HG03139 (cell line): ENCODE results near the gene NPW.
"Not testable (repeated sequence)": the region's sequence is repeated elsewhere in the genome, so short reads cannot be mapped to it uniquely, and the experiment has no call there.

Experiments
- ATAC-seq: cut with Tn5 transposase; IDR thresholded peaks from one replicate; pipeline ENCODE4 v1.9.1; 2021; ENCODE audit not compliant: unreplicated experiment

Gene NPW

GRCh38 chr16:2001456-2002355, 17.9 kb upstream of the NPW start:
- ATAC-seq = no peak

- no peak for ATAC-seq
These were observed 17.0 kb upstream of the NPW start for GRCh38 chr16:2002406-2003230.

- ATAC-seq = no peak
These were observed 16.3 kb upstream of the NPW start for GRCh38 chr16:2003231-2003826.

- ATAC-seq = no peak
These were observed 15.6 kb upstream of the NPW start for GRCh38 chr16:2003827-2004641.

GRCh38 chr16:2004795-2005517, 14.6 kb upstream of the NPW start:
- no peak for ATAC-seq

- no peak for ATAC-seq
These were observed 13.9 kb upstream of the NPW start for GRCh38 chr16:2005646-2006045.

- ATAC-seq = no peak
These were observed 13.3 kb upstream of the NPW start for GRCh38 chr16:2006317-2006716.

GRCh38 chr16:2007081-2007836, 12.3 kb upstream of the NPW start:
- ATAC-seq = no peak

- ATAC-seq = no peak
These were observed 11.5 kb upstream of the NPW start for GRCh38 chr16:2008009-2008526.

GRCh38 chr16:2008631-2009163, 10.9 kb upstream of the NPW start:
- no peak for ATAC-seq

- ATAC-seq = peak; percentile 23
These were observed 10.3 kb upstream of the NPW start for GRCh38 chr16:2009164-2009711.

- peak; percentile 79 for ATAC-seq
These were observed 9.6 kb upstream of the NPW start, which contains the start of gene ZNF598 for GRCh38 chr16:2009791-2010510. Gene ZNF598, minus strand, starts transcription at chr16:2009821.

GRCh38 chr16:2011726-2012125, 7.9 kb upstream of the NPW start:
- not testable (repeated sequence) for ATAC-seq

- ATAC-seq = no peak
These were observed 6.1 kb upstream of the NPW start for GRCh38 chr16:2013527-2013926.

GRCh38 chr16:2015117-2015946, 4.3 kb upstream of the NPW start:
- ATAC-seq = no peak

GRCh38 chr16:2015947-2016208, 3.7 kb upstream of the NPW start:
- no peak for ATAC-seq

- ATAC-seq = no peak
These were observed 3.1 kb upstream of the NPW start for GRCh38 chr16:2016407-2016922.
